HG03378 (cell line): ENCODE results near the gene CD14.
"Not testable (repeated sequence)": the region's sequence is repeated elsewhere in the genome, so short reads cannot be mapped to it uniquely, and the experiment has no call there.

ENCODE experiments used
- ATAC-seq: cut with Tn5 transposase; IDR thresholded peaks from one replicate; pipeline ENCODE4 v1.9.1; 2021; ENCODE audit warnings: mild to moderate bottlenecking, moderate library complexity; ENCODE audit not compliant: unreplicated experiment

Gene CD14

DNA sequence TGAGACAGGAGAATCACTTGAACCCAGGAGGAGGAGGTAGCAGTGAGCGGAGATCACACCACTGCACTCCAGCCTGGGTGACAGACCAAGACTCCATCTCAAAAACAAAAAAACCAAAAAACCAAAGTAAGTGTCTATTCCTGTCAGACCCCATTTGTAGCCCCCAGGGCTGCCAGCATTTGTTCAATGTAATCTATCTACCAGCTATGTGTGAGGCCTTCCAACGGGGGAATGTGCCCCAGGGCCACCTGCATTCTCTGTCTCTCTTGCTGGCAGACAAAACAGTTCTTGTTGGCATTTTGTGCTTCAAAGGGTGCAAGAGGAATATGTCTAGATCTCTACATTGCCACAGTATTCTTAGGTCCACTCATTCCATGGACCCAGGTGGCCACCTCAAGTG is 34.1 kb downstream of the CD14 start:
- no peak for ATAC-seq

GRCh38 chr5:140596321-140596741 is 36.6 kb downstream of the CD14 start:
- no peak for ATAC-seq

DNA sequence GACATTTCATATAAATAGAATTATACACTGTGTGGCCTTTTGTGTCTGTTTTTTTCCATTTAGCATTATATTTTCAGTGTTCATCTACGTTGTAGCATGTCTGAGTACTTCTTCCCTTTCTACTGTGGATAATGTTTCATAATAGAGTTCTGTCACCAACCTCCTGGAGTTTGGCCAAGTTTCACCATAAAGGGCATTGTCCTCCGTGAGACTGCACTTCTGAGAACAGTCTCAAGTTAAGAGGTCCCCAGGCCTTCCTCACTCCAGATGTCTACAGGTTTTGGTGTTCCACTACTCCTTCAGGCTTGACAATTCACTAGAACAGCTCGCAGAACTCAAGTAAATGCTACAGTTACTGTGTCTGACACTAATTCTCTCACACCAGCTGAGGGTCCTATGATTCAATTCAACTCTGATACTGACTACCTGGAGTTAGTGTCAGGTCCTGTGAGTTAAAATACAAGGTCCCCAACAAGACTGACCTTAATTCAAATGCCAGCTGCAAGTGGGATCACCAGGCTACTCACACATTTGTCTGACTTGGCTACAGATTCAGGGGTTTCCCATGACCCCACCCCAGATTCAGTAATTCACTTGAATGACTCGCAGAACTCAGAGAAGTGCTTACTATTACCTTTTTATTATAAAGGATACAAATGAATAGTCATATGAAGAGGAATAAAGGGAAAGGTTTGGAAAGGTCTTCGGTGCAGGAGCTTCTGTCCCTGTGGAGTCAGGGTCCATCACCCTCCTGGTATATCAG is 37.3 kb downstream of the CD14 start:
- no peak for ATAC-seq

DNA sequence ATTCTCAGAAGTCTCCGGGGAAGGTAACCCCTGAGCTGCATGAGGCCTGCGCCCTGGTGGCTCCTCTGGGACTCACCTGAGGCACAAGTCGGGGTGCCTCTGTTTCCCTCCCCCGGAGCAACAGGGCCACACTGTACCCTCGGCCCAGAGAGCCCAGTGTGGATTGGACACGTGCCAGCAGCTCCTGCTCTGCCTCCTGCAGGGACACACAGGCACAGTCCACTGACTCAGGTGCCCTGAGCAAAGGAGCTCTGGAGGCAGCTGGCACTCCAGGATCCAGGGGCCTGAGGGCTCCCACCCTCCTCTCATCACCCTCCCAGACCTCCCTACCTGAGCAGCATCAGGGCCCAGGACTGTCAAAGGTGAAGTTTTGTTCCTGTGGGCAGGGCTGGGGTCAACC is 38.8 kb downstream of the CD14 start:
- ATAC-seq = no peak

GRCh38 chr5:140593070-140593469 is 39.9 kb downstream of the CD14 start:
- not testable (repeated sequence) for ATAC-seq

DNA sequence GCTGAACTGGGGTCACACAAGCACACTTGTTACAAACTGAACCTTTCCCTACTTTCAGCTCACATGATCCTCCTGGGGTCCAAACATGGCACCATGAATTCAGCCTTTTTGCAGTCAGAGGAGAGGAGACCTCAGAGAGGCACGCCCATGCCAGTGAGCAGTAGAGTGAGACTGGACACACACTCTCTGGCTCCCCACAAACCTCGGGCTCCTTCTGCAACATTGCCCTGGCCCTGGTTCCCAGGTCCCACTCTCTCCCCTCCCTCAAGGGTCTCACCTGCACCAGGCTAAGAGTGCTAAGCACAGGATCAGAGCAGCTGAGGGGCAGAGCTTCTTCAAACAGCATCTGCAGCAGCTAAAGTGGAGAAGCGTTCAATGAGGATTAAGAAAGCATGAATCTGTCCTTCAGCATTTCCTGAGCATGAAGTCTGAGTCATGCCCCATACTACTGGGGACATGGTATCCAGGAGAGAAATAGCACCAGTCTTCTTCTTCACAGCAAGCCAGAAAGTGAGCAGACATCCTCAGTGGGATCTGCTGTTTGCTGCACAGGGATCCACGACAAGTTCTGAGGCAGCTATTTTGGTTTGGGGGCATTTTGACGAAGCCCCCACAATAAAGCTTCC is 41.1 kb downstream of the CD14 start:
- ATAC-seq = no peak

DNA sequence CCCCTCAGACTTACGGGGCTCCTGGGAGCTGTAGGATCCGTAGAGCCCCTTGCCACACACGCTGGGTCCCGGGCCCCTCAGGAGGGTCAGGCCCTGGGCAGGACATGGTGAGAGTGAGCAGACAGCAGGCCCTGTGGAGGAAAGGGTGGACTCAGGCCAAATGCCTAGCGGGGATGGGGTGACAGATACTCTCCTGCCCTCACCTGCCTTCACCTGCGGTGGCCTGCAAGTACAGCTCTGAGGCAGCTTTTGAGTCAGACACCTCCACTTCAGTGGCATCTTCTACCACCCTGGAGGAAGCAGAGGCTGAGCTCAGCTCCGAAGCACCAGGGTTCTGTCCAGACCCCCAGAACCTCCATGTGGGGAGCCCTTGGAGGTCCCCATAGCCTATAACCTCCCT is 42.1 kb downstream of the CD14 start:
- ATAC-seq = no peak

DNA sequence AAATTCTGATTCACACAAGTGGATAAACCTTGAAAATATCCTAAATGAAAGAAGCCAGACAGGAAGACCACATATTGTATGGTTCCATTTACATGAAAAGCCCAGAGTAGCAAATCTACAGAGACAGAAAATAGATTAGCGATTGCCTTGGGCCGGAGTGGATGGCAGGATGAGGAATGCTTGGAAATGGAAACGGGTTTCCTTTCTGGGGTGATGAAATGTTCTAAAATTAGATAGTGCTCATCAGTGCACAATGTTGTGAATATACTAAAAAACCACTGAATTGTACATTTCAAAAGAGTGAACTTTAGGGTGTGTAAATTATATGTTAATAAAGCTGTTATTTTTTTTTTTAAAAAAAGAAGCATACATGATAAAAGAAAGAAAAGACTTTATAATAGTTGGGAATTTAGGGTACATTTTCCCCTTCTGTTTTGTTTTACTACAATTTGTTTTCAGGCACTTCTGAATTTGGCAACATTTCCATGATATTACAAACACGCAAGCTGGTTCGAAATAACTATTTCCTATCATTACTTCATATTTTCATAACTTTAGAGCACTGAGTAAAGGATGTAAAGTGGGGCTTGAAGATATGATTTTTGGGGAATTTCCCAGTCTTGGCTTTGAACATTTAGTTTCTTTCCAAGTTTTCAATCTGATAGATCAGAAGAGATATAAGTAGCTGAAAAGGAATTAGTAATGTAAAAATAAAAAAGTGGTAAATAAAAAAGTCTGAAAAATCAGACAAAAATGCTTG is 44.5 kb downstream of the CD14 start:
- ATAC-seq = no peak

DNA sequence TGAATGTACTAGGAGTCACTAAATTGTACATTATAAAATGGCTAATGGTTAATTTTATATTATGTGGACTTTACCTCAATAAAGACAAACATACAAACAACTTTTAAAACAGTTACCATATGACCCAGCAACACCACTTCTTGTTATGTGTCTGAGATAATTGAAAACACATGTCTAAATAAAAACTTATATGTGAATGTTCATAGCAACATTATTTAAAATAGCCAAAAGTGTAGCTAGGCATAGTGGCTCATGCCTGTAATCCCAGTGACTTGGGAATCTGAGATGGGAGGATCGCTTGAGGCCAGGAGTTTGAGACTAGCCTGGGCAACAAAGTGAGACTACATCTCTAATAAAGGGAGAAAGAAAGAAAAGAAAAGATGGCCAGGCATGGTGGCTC is 45.5 kb downstream of the CD14 start:
- no peak for ATAC-seq
